GM23248 (cell line): ENCODE data around the gene C1orf52. TPM values are rescaled to one million over a fixed set of nuclear protein-coding genes. Genes with fewer than 3 reads are reported as not detected.

Source experiments
- DNase-seq: peaks from one replicate; pipeline ENCODE4 v3.0.0-alpha.2; 2015
- H2AFZ ChIP-seq: fragments of 200-600 bp; sonication (generic); 2 replicates; pipeline ENCODE4 v1.6.1; 2016; ENCODE audit warnings: antibody characterized with exemption
- H3F3A ChIP-seq: fragments of 200-600 bp; sonication (generic); 2 replicates; pipeline ENCODE4 v1.6.1; 2016; ENCODE audit warnings: mild to moderate bottlenecking, antibody characterized with exemption, mixed run types; ENCODE audit not compliant: insufficient read depth
- H3K27ac ChIP-seq: fragments of 200-600 bp; sonication (generic); 2 replicates; pipeline ENCODE4 v1.5.1; 2016; ENCODE audit warnings: mild to moderate bottlenecking
- H3K27me3 ChIP-seq: fragments of 200-600 bp; sonication (generic); replicated peaks from 2 replicates; pipeline ENCODE4 v1.6.1; 2016; ENCODE audit warnings: mild to moderate bottlenecking; ENCODE audit not compliant: insufficient read depth
- H3K36me3 ChIP-seq: fragments of 200-600 bp; sonication (generic); 2 replicates; pipeline ENCODE4 v1.6.1; 2016; ENCODE audit warnings: low read depth, mild to moderate bottlenecking
- H3K4me1 ChIP-seq: fragments of 200-600 bp; sonication (generic); 2 replicates; pipeline ENCODE4 v1.6.1; 2016; ENCODE audit warnings: mild to moderate bottlenecking; ENCODE audit not compliant: insufficient read depth
- H3K4me2 ChIP-seq: fragments of 200-600 bp; sonication (generic); one replicate; pipeline ENCODE4 v1.6.1; 2016; ENCODE audit warnings: mild to moderate bottlenecking; ENCODE audit not compliant: unreplicated experiment
- H3K4me3 ChIP-seq: fragments of 200-600 bp; sonication (generic); 2 replicates; pipeline ENCODE4 v1.5.1; 2016; ENCODE audit warnings: mild to moderate bottlenecking
- H3K79me2 ChIP-seq: fragments of 200-600 bp; sonication (generic); 2 replicates; pipeline ENCODE4 v1.6.1; 2016; ENCODE audit warnings: mild to moderate bottlenecking; ENCODE audit not compliant: insufficient read depth
- H3K9ac ChIP-seq: fragments of 200-600 bp; sonication (generic); 2 replicates; pipeline ENCODE4 v1.6.1; 2016; ENCODE audit warnings: mild to moderate bottlenecking
- H3K9me2 ChIP-seq: fragments of 200-600 bp; sonication (generic); 2 replicates; pipeline ENCODE4 v1.6.1; 2016; ENCODE audit warnings: mixed run types, mild to moderate bottlenecking, moderate library complexity; ENCODE audit not compliant: insufficient read depth
- H3K9me3 ChIP-seq: fragments of 200-600 bp; sonication (generic); one replicate; pipeline ENCODE4 v1.6.1; 2017; ENCODE audit warnings: low read depth
- H4K20me1 ChIP-seq: fragments of 200-600 bp; sonication (generic); 2 replicates; pipeline ENCODE4 v1.6.0; 2016; ENCODE audit not compliant: insufficient read depth
- EZH2 ChIP-seq: fragments of 200-600 bp; sonication (generic); IDR thresholded peaks from 2 replicates; pipeline ENCODE4 v1.6.1; 2018; ENCODE audit warnings: antibody characterized with exemption, mild to moderate bottlenecking; ENCODE audit not compliant: insufficient read depth, poor library complexity, severe bottlenecking
- EZH2phosphoT487 ChIP-seq: fragments of 200-600 bp; sonication (generic); IDR thresholded peaks from 2 replicates; pipeline ENCODE4 v1.6.1; 2018; ENCODE audit warnings: antibody characterized with exemption, moderate library complexity, mild to moderate bottlenecking, low read depth; ENCODE audit not compliant: insufficient read depth
- WGBS, 2 experiments: methylation state at CpG; one replicate each; pipeline ENCODE4 v1.1.6; 2015 to 2017; ENCODE audit warnings: low lambda C conversion rate in 2 of 2, low coverage in 1 of 2; ENCODE audit errors: missing lambda C conversion rate in 2 of 2; 5-methylcytosine and 5-hydroxymethylcytosine counted together
- in situ Hi-C: fragments of 300-500 bp; cut with MboI; formaldehyde crosslinking; loops from 2 replicates; pipeline ENCODE4 v1.15.0; 2020
- polyA plus RNA-seq: library from polyadenylated mRNA; unstranded; fragments of >200 nt; fragmentation: Nextera tagmentation; extraction: Ambion mirVana; gene quantifications from 2 replicates; pipeline ENCODE4 v1.2.1, GENCODE V29; 2016
- total RNA-seq: library from RNA; depleted of rRNA; stranded (reverse); fragments of >200 nt; shearing (Covaris generic); gene quantifications from 2 replicates; pipeline ENCODE4 v1.2.3, GENCODE V29; 2014

C1orf52 gene
- total and polyA plus RNA-seq, 2 experiments from 2014 or later, result 26.7 to 72.4 TPM

- no peak for DNase-seq
- no peaks in the 10 kb centered on the region for H3K27me3 ChIP-seq
- no peak for TF ChIP-seq EZH2phosphoT487
- H3K27ac ChIP-seq, result no peak overlapping the region
- no peaks in the 10 kb centered on the region for H3K9me2 ChIP-seq
- peaks cover 21% of the 10 kb centered on the region for H3F3A ChIP-seq
- in situ Hi-C loops, result no loop called here
- peaks cover 11% of the 10 kb centered on the region for H3K4me1 ChIP-seq
- no peaks in the 10 kb centered on the region for H3K79me2 ChIP-seq
- H3K4me3 ChIP-seq, result no peak overlapping the region
- no peaks in the 10 kb centered on the region for H3K9me3 ChIP-seq
- 73 to 88% methylated on average over 1 of the region's 1 CpG for WGBS, 2 experiments
- no peak overlapping the region for H3K4me2 ChIP-seq
- no peak overlapping the region for H2AFZ ChIP-seq
- H4K20me1 ChIP-seq, result no peaks in the 10 kb centered on the region
- H3K36me3 ChIP-seq, result no peaks in the 10 kb centered on the region
- H3K9ac ChIP-seq, result no peak overlapping the region
These were observed 23.0 kb upstream of the C1orf52 start for GRCh38 chr1:85282424-85282823.

- Histone ChIP-seq H3K27ac (no peak overlapping the region), H3K27me3 (no peaks in the 10 kb centered on the region), H3K9me3 (no peaks in the 10 kb centered on the region), H3K9ac (no peak overlapping the region), H3K9me2 (no peaks in the 10 kb centered on the region), H4K20me1 (no peaks in the 10 kb centered on the region), H3F3A (peaks cover 25% of the 10 kb centered on the region), H3K4me2 (no peak overlapping the region), H2AFZ (no peak overlapping the region), H3K36me3 (no peaks in the 10 kb centered on the region), H3K4me3 (no peak overlapping the region), H3K79me2 (peaks cover 5% of the 10 kb centered on the region), H3K4me1 (peaks cover 15% of the 10 kb centered on the region)
- WGBS, 2 experiments, result 26 to 31% methylated on average over 4 of the region's 4 CpGs
- in situ Hi-C loops, result no loop called here
- no peak for DNase-seq
- TF ChIP-seq EZH2phosphoT487 (no peak), EZH2 (no peak)
These were observed 21.2 kb upstream of the C1orf52 start for GRCh38 chr1:85280636-85281035.

GRCh38 chr1:85279458-85280080, 20.1 kb upstream of the C1orf52 start:
- no peaks in the 10 kb centered on the region for H3K27me3 ChIP-seq
- H3K9me2 ChIP-seq, result no peaks in the 10 kb centered on the region

GRCh38 chr1:85278853-85279314, 19.4 kb upstream of the C1orf52 start:
- Histone ChIP-seq H3F3A (peaks cover 39% of the 10 kb centered on the region), H3K9me2 (no peaks in the 10 kb centered on the region), H3K9ac (peak overlapping the region; percentile 51), H3K27ac (peak overlapping the region; percentile 75), H3K36me3 (no peaks in the 10 kb centered on the region), H3K9me3 (no peaks in the 10 kb centered on the region), H3K4me2 (peak overlapping the region; percentile 86), H3K4me3 (peak overlapping the region; percentile 60), H3K27me3 (no peaks in the 10 kb centered on the region), H4K20me1 (0 out of 2 replicates have a peak, but pooled peaks cover 4% of the 10 kb centered on the region), H2AFZ (peak overlapping the region; percentile 56), H3K4me1 (peaks cover 27% of the 10 kb centered on the region), H3K79me2 (peaks cover 23% of the 10 kb centered on the region)
- in situ Hi-C loops, result no loop called here
- DNase-seq, result peak; percentile 95
- TF ChIP-seq EZH2phosphoT487 (no peak), EZH2 (no peak)
- 0 to 7% methylated on average over 2 of the region's 2 CpGs for WGBS, 2 experiments

More at GRCh38 chr1:85279458-85280080, 20.1 kb upstream of the C1orf52 start:
- TF ChIP-seq EZH2, result no peak
- no peak for TF ChIP-seq EZH2phosphoT487
- peaks cover 16% of the 10 kb centered on the region for H3K79me2 ChIP-seq
- H2AFZ ChIP-seq, result peak overlapping the region; percentile 56
- 0 out of 2 replicates have a peak, but pooled peaks cover 4% of the 10 kb centered on the region for H4K20me1 ChIP-seq
- 85 to 87% methylated on average over 9 to 10 of the region's 10 CpGs for WGBS, 2 experiments
- peaks cover 20% of the 10 kb centered on the region for H3K4me1 ChIP-seq
- peaks cover 36% of the 10 kb centered on the region for H3F3A ChIP-seq
- peak overlapping the region; percentile 75 for H3K27ac ChIP-seq
- in situ Hi-C loops, result no loop called here
- DNase-seq, result no peak
- H3K9ac ChIP-seq, result peak overlapping the region; percentile 51
- H3K36me3 ChIP-seq, result no peaks in the 10 kb centered on the region
- H3K4me2 ChIP-seq, result peak overlapping the region; percentile 86
- H3K4me3 ChIP-seq, result peak overlapping the region; percentile 60
- H3K9me3 ChIP-seq, result no peaks in the 10 kb centered on the region
